ENCODE data around the gene CALR.
A peak's percentile ranks its signal among the peaks of the same experiment; 100 is the strongest.
"Not testable (repeated sequence)": the region's sequence is repeated elsewhere in the genome, so short reads cannot be mapped to it uniquely, and the experiment has no call there.

DNA sequence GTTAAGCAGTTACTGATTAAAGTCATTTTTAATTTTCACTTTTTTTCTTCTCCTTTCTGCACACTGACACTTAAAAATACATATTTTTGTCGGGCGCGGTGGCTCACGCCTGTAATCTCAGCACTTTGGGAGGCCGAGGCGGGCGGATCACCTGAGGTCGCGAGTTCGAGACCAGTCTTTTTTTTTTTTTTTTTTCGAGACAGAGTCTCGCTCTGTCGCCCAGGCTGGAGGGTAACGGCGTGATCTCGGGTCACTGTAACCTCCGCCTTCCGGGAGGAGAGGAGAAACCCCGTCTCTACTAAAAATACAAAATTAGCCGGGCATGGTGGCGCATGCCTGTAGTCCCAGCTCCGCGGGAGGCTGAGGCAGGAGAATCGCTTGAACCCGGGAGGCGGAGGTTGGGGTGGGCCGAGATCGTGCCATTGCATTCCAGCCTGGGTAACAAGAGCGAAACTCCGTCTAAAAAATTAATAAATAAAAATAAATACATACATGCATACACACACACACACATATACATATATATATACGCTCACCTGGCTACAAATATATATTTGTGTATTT, 19.1 kb downstream of the CALR start:
- TF ChIP-seq, protein P1, sequence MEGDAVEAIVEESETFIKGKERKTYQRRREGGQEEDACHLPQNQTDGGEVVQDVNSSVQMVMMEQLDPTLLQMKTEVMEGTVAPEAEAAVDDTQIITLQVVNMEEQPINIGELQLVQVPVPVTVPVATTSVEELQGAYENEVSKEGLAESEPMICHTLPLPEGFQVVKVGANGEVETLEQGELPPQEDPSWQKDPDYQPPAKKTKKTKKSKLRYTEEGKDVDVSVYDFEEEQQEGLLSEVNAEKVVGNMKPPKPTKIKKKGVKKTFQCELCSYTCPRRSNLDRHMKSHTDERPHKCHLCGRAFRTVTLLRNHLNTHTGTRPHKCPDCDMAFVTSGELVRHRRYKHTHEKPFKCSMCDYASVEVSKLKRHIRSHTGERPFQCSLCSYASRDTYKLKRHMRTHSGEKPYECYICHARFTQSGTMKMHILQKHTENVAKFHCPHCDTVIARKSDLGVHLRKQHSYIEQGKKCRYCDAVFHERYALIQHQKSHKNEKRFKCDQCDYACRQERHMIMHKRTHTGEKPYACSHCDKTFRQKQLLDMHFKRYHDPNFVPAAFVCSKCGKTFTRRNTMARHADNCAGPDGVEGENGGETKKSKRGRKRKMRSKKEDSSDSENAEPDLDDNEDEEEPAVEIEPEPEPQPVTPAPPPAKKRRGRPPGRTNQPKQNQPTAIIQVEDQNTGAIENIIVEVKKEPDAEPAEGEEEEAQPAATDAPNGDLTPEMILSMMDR (IDR thresholded peaks at IDR 0.05) = not testable (repeated sequence)
- TF ChIP-seq POLR2A (IDR thresholded peaks at IDR 0.05) = peak in 1 of 3 donors; percentile 14
